HepG2 (cell line): ENCODE data around the gene WNT6. TPM values are rescaled to one million over a fixed set of nuclear protein-coding genes. Genes with fewer than 3 reads are reported as not detected.
A peak's percentile ranks its signal among the peaks of the same experiment; 100 is the strongest.

Experiments used
- EZH2 ChIP-seq: conservative IDR thresholded peaks from 2 replicates; pipeline ENCODE4 v1.6.1; 2012; ENCODE audit warnings: mild to moderate bottlenecking, low read depth, low read length, moderate library complexity
- FOXA3 ChIP-seq: IDR thresholded peaks from 2 replicates; pipeline ENCODE4 v1.6.1; 2016; ENCODE audit warnings: missing genetic modification reagents, missing compliant biosample characterization
- HMG20B ChIP-seq: conservative IDR thresholded peaks from 2 replicates; pipeline ENCODE4 v1.6.1; 2016; ENCODE audit warnings: missing genetic modification reagents, missing compliant biosample characterization
- MTF1 ChIP-seq: sonication (generic); formaldehyde crosslinking; IDR thresholded peaks from 2 replicates; pipeline ENCODE4 v1.5.0; 2020; ENCODE audit warnings: missing genetic modification reagents
- MZF1 ChIP-seq: sonication (generic); formaldehyde crosslinking; IDR thresholded peaks from 2 replicates; pipeline ENCODE4 v1.8.1; 2023; ENCODE audit warnings: mild to moderate bottlenecking, missing genetic modification reagents, borderline replicate concordance
- NR3C1 ChIP-seq: sonication (generic); formaldehyde crosslinking; IDR thresholded peaks from 2 replicates; pipeline ENCODE4 v1.4.0; 2020; ENCODE audit warnings: missing genetic modification reagents
- RFX5 ChIP-seq: IDR thresholded peaks from 2 replicates; pipeline ENCODE4 v1.6.1; 2011; ENCODE audit warnings: low read depth, low read length, improper control_type of control experiment
- RXRA ChIP-seq: sonication (generic); formaldehyde crosslinking; IDR thresholded peaks from 2 replicates; pipeline ENCODE4 v1.5.1; 2020; ENCODE audit warnings: missing genetic modification reagents
- ZEB1 ChIP-seq: IDR thresholded peaks from 2 replicates; pipeline ENCODE4 v1.6.1; 2012; ENCODE audit warnings: mild to moderate bottlenecking, low read depth, inconsistent platforms; ENCODE audit not compliant: insufficient replicate concordance
- ZNF567 ChIP-seq: sonication (generic); formaldehyde crosslinking; IDR thresholded peaks from 2 replicates; pipeline ENCODE4 v1.8.1; 2023; ENCODE audit warnings: mild to moderate bottlenecking, missing genetic modification reagents, borderline replicate concordance
- ZNF572 ChIP-seq: sonication (generic); formaldehyde crosslinking; IDR thresholded peaks from 2 replicates; pipeline ENCODE4 v1.5.1; 2020; ENCODE audit warnings: mild to moderate bottlenecking, missing genetic modification reagents
- ZNF773 ChIP-seq: sonication (generic); formaldehyde crosslinking; IDR thresholded peaks from 2 replicates; pipeline ENCODE4 v1.4.0; 2020; ENCODE audit warnings: missing genetic modification reagents, borderline replicate concordance
- polyA plus RNA-seq, 8 experiments: library from polyadenylated mRNA; depleted of rRNA in 3 of 8; stranded (reverse) in 7 of 8; unstranded in 1 of 8; fragments of >200 nt; fragmentation: Illumina TruSeq in 4 of 8; extraction: Trizol in 4 of 8; gene quantifications; 2 replicates each; pipeline versions ENCODE4 v1.2.1 to v1.2.3, GENCODE V29; 2011 to 2016; ENCODE audit warnings: low read depth in 4 of 8, missing spikeins in 1 of 8, mixed read lengths in 1 of 8; ENCODE audit not compliant: insufficient read depth in 1 of 8
- total RNA-seq, 5 experiments: library from RNA; depleted of rRNA; stranded (reverse); fragments of >200 nt; fragmentation: Illumina TruSeq; extraction: Trizol; gene quantifications; 2 replicates each; pipeline ENCODE4 v1.2.3, GENCODE V29; 2016; ENCODE audit warnings: low read depth in 1 of 5
- TF ChIP-seq, protein P1 (sequence below): sonication (generic); formaldehyde crosslinking; IDR thresholded peaks from 2 replicates; pipeline ENCODE4 v1.4.0; 2020; ENCODE audit warnings: missing genetic modification reagents
- TF ChIP-seq, protein P2 (sequence below), 2 experiments: IDR thresholded peaks; 2 replicates each; pipeline ENCODE4 v1.6.1; 2011 to 2012; ENCODE audit warnings: low read length in 2 of 2, borderline replicate concordance in 1 of 2, low read depth in 1 of 2, mild to moderate bottlenecking in 1 of 2, moderate library complexity in 1 of 2
- TF ChIP-seq, protein P3 (sequence below): sonication (generic); formaldehyde crosslinking; IDR thresholded peaks from 2 replicates; pipeline ENCODE4 v1.5.0; 2020; ENCODE audit warnings: missing genetic modification reagents, mild to moderate bottlenecking, borderline replicate concordance
- TF ChIP-seq, protein P4 (sequence below): sonication (generic); formaldehyde crosslinking; IDR thresholded peaks from 2 replicates; pipeline ENCODE4 v1.4.0; 2020; ENCODE audit warnings: missing genetic modification reagents

Gene WNT6
- total and polyA plus RNA-seq, 2 of the 13 experiments (the other 11 are each of a cell fraction or from before 2014, with no cell fraction given), result 0.20 TPM; not detected in 1

DNA sequence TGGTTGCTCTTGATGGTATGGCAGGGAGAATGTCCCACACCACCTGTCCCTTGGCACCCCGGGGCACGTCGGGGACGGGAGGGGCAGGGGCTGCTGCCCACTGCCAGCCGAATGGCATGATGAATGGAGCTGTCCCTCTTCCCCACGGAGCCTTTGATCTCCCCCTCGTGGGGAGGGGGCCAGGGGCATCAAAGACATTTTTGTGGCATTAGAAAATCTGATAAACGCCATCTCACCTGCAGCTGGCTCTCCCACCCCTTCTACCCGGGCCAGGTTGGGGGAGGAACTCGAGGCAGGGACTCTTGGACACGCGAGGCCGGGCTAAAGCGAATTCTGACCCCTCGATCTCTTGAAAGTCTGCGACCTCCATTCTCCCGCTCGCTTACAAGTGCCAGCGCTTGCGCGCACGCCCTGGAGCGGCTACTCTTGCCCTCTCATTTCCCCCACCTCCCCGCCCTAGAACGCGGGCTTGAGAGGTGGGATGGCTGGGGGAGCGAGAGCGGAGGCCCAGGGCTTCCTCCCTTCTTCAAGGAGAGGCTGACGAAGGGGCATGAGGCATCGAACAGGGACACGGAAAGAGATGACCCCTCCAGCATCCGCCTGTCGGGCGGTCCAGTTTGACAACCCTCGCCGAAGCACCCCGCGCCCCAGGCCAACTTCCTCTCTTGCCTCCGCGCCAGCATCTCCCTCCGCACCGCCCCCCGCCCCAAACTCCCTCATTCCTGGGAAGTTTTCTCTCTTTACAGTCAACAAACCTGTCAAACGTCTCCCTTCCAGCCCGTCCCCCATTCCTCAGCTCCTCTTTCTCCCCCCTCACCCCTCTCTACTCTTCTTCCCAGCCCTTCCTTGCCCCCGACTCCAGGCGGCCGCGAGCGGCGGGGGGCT, 692 bp upstream of the WNT6 start (continued):
- no peak for TF ChIP-seq ZNF572 (CRISPR knock-in tag)
- TF ChIP-seq RFX5, result no peak
- TF ChIP-seq MTF1 (CRISPR knock-in tag), result no peak
- no peak for TF ChIP-seq ZNF773 (CRISPR knock-in tag)
- TF ChIP-seq MZF1 (CRISPR knock-in tag), result no peak
- TF ChIP-seq, protein P1, sequence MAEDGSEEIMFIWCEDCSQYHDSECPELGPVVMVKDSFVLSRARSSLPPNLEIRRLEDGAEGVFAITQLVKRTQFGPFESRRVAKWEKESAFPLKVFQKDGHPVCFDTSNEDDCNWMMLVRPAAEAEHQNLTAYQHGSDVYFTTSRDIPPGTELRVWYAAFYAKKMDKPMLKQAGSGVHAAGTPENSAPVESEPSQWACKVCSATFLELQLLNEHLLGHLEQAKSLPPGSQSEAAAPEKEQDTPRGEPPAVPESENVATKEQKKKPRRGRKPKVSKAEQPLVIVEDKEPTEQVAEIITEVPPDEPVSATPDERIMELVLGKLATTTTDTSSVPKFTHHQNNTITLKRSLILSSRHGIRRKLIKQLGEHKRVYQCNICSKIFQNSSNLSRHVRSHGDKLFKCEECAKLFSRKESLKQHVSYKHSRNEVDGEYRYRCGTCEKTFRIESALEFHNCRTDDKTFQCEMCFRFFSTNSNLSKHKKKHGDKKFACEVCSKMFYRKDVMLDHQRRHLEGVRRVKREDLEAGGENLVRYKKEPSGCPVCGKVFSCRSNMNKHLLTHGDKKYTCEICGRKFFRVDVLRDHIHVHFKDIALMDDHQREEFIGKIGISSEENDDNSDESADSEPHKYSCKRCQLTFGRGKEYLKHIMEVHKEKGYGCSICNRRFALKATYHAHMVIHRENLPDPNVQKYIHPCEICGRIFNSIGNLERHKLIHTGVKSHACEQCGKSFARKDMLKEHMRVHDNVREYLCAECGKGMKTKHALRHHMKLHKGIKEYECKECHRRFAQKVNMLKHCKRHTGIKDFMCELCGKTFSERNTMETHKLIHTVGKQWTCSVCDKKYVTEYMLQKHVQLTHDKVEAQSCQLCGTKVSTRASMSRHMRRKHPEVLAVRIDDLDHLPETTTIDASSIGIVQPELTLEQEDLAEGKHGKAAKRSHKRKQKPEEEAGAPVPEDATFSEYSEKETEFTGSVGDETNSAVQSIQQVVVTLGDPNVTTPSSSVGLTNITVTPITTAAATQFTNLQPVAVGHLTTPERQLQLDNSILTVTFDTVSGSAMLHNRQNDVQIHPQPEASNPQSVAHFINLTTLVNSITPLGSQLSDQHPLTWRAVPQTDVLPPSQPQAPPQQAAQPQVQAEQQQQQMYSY (CRISPR knock-in tag), result no peak
- no peak for TF ChIP-seq NR3C1 (CRISPR knock-in tag)
- TF ChIP-seq, protein P2, sequence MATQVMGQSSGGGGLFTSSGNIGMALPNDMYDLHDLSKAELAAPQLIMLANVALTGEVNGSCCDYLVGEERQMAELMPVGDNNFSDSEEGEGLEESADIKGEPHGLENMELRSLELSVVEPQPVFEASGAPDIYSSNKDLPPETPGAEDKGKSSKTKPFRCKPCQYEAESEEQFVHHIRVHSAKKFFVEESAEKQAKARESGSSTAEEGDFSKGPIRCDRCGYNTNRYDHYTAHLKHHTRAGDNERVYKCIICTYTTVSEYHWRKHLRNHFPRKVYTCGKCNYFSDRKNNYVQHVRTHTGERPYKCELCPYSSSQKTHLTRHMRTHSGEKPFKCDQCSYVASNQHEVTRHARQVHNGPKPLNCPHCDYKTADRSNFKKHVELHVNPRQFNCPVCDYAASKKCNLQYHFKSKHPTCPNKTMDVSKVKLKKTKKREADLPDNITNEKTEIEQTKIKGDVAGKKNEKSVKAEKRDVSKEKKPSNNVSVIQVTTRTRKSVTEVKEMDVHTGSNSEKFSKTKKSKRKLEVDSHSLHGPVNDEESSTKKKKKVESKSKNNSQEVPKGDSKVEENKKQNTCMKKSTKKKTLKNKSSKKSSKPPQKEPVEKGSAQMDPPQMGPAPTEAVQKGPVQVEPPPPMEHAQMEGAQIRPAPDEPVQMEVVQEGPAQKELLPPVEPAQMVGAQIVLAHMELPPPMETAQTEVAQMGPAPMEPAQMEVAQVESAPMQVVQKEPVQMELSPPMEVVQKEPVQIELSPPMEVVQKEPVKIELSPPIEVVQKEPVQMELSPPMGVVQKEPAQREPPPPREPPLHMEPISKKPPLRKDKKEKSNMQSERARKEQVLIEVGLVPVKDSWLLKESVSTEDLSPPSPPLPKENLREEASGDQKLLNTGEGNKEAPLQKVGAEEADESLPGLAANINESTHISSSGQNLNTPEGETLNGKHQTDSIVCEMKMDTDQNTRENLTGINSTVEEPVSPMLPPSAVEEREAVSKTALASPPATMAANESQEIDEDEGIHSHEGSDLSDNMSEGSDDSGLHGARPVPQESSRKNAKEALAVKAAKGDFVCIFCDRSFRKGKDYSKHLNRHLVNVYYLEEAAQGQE (IDR thresholded peaks at IDR 0.05; ENCODE audit: borderline replicate concordance in 1 of 2, low read depth in 1 of 2, low read length in 2 of 2), result no peak
- TF ChIP-seq, protein P3, sequence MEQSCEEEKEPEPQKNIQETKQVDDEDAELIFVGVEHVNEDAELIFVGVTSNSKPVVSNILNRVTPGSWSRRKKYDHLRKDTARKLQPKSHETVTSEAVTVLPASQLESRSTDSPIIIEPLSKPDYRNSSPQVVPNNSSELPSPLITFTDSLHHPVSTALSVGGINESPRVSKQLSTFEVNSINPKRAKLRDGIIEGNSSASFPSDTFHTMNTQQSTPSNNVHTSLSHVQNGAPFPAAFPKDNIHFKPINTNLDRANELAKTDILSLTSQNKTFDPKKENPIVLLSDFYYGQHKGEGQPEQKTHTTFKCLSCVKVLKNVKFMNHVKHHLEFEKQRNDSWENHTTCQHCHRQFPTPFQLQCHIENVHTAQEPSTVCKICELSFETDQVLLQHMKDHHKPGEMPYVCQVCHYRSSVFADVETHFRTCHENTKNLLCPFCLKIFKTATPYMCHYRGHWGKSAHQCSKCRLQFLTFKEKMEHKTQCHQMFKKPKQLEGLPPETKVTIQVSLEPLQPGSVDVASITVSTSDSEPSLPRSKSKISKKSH (CRISPR knock-in tag), result no peak
- peak; percentile 26; the same call in 1 of the 2 replicates for TF ChIP-seq RXRA (CRISPR knock-in tag)
- TF ChIP-seq, protein P4, sequence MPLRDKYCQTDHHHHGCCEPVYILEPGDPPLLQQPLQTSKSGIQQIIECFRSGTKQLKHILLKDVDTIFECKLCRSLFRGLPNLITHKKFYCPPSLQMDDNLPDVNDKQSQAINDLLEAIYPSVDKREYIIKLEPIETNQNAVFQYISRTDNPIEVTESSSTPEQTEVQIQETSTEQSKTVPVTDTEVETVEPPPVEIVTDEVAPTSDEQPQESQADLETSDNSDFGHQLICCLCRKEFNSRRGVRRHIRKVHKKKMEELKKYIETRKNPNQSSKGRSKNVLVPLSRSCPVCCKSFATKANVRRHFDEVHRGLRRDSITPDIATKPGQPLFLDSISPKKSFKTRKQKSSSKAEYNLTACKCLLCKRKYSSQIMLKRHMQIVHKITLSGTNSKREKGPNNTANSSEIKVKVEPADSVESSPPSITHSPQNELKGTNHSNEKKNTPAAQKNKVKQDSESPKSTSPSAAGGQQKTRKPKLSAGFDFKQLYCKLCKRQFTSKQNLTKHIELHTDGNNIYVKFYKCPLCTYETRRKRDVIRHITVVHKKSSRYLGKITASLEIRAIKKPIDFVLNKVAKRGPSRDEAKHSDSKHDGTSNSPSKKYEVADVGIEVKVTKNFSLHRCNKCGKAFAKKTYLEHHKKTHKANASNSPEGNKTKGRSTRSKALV (CRISPR knock-in tag), result 0 out of 2 replicates have a peak, but pooled peaks have one; percentile 43
- no peak for TF ChIP-seq ZEB1
- TF ChIP-seq ZNF567 (CRISPR knock-in tag), result no peak
- TF ChIP-seq EZH2, result peak; percentile 97
- TF ChIP-seq FOXA3 (CRISPR knock-in tag), result no peak
- no peak for TF ChIP-seq HMG20B (CRISPR knock-in tag)
